Measurements from ENCODE around the gene MTCH1. TPM values are rescaled to one million over a fixed set of nuclear protein-coding genes. Genes with fewer than 3 reads are reported as not detected.

MTCH1 gene
- total and polyA plus RNA-seq, 2 donors from 2014 or later = 194 to 202 TPM

DNA sequence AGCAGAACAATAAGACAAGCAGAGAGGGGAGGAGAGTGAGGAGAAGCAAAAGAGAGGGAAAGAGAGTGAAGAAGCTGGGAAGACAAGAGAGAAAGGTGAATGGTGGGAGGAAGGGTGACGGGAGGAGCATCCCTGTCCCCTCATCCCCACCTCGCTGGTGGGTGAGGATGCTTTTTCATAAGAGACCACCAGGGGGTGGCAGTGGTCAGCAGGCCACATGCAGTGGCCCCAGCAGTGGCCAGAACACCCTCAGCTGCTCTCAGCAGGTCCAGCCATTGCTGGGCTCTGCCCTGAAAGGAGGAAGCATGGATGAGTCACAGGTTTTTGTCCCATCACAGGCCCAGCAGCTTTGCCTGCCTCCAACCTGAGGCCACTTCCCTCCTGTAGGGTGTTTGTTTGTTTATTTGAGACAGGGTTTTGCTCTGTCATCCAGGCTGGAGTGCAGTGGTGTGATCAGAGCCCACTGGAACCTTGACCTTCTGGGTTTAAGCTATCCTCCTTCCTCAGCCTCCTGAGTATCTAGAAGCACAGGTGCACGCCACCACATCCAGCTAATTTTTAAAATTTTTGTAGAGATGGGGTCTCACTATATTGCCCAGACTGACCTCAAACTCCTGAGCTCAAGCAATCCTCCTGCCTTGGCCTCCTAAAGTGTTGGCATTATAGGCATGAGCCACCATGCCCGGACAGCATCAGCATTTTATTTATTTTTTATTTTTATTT, 43.4 kb upstream of the MTCH1 start:
- intact Hi-C loops (cut with DNase I) = no loop called here
- DNase-seq = peak; percentile 44 to 88 (median 66)

DNA sequence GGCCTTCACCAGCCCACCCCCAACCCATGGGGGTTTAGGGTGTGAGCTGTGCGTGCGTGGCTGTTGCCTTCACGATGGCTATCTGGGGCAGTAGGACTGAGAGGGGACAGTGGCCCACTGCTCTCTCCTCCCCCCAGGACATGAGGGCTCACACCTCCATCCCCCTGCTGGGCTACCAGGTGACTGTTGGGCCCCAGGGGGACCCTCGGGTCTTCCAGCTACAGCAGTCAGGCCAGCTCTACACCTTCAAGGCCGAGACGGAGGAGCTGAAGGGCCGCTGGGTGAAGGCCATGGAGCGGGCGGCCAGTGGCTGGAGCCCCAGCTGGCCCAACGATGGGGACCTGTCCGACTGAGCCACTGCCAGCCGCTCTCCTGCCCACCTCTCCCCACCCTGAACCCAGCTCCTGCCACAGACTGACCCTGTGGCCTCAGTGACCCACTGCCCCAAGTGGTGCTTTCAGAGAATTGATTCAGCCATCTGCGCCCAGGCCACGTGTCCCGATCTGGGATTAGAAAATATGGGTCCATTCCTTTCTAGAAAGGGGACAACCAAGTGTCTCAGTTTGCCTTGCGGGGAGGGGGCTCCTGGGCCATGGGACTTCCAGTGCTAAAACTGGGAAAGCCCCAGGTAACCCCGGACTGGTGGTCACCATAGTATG, 41.9 kb upstream of the MTCH1 start:
- H3K9me3 ChIP-seq (ENCODE audit: control insufficient read depth in 2 of 3, insufficient read depth in 1 of 3, low read length in 3 of 3) = peaks cover 0 to 4% (median 0%) of the 10 kb centered on the region in 3 donors
- TF ChIP-seq, protein P1, sequence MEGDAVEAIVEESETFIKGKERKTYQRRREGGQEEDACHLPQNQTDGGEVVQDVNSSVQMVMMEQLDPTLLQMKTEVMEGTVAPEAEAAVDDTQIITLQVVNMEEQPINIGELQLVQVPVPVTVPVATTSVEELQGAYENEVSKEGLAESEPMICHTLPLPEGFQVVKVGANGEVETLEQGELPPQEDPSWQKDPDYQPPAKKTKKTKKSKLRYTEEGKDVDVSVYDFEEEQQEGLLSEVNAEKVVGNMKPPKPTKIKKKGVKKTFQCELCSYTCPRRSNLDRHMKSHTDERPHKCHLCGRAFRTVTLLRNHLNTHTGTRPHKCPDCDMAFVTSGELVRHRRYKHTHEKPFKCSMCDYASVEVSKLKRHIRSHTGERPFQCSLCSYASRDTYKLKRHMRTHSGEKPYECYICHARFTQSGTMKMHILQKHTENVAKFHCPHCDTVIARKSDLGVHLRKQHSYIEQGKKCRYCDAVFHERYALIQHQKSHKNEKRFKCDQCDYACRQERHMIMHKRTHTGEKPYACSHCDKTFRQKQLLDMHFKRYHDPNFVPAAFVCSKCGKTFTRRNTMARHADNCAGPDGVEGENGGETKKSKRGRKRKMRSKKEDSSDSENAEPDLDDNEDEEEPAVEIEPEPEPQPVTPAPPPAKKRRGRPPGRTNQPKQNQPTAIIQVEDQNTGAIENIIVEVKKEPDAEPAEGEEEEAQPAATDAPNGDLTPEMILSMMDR (IDR thresholded peaks at IDR 0.05; ENCODE audit: borderline replicate concordance, extremely low read depth, insufficient read depth) = no peak
- no peaks in the 10 kb centered on the region for H3K27me3 ChIP-seq (ENCODE audit: control insufficient read depth, insufficient read depth, low read length)
- no peak for FAIRE-seq
- H3K27ac ChIP-seq (ENCODE audit: low read depth in 2 of 2, low read length in 2 of 2) = no peak overlapping the region
- no peaks in the 10 kb centered on the region for H3K4me1 ChIP-seq (ENCODE audit: control insufficient read depth in 2 of 3, insufficient read depth in 2 of 3, low read depth in 1 of 3, low read length in 3 of 3)
- intact Hi-C loops (cut with DNase I) = no loop called here
- no peak overlapping the region for H3K9ac ChIP-seq (ENCODE audit: low read length in 3 of 3)
- H3K4me3 ChIP-seq (ENCODE audit: low read length in 3 of 3) = no peak overlapping the region
- H3K36me3 ChIP-seq (ENCODE audit: control insufficient read depth in 2 of 3, insufficient read depth in 3 of 3, low read length in 3 of 3) = no peaks in the 10 kb centered on the region
- DNase-seq = no peak

More for the DNA sequence above, 43.4 kb upstream of the MTCH1 start:
- FAIRE-seq = no peak
- TF ChIP-seq, protein P1 (IDR thresholded peaks at IDR 0.05; ENCODE audit: borderline replicate concordance, extremely low read depth, insufficient read depth) = peak; percentile 67
- H3K9ac ChIP-seq (ENCODE audit: low read length in 3 of 3) = no peak overlapping the region
- H3K36me3 ChIP-seq (ENCODE audit: control insufficient read depth in 2 of 3, insufficient read depth in 3 of 3, low read length in 3 of 3) = no peaks in the 10 kb centered on the region
- H3K9me3 ChIP-seq (ENCODE audit: control insufficient read depth in 2 of 3, insufficient read depth in 1 of 3, low read length in 3 of 3) = peaks cover 0 to 4% (median 0%) of the 10 kb centered on the region in 3 donors
- H3K27me3 ChIP-seq (ENCODE audit: control insufficient read depth, insufficient read depth, low read length) = no peaks in the 10 kb centered on the region
- H3K27ac ChIP-seq (ENCODE audit: low read depth in 2 of 2, low read length in 2 of 2) = no peak overlapping the region
- H3K4me3 ChIP-seq (ENCODE audit: low read length in 3 of 3) = no peak overlapping the region
- H3K4me1 ChIP-seq (ENCODE audit: control insufficient read depth in 2 of 3, insufficient read depth in 2 of 3, low read depth in 1 of 3, low read length in 3 of 3) = no peaks in the 10 kb centered on the region

DNA sequence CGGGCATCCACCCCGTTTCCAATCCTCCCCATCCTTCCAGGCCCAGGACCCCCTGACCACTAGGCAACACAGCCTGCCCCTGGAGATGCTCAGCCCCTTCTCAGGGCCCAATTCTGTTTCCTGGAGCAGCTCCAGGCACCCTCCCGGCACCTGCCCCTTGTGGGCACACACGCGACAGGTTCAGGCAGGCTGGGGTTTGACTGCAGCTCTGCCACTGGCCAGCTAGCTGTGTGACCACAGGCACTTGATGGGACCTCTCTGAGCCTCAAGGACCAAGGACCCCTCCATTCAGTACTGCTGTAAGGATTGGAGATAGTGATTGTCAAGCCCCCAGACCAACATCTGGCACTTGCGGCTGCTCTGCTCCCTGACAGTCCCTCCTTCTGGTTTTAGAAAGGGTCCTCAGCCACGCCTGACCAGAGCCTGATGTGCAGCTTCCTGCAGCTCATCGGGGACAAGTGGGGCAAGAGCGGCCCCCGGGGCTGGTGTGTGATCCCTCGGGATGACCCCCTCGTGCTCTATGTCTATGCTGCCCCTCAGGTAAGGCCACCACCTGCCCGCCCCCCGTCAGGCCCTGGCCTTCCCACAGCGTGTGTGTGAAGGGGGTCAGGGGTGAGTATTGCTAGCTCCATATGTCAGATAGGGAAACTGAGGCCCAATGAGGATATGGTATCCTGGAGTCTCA, 41.2 kb upstream of the MTCH1 start:
- FAIRE-seq (no peak), DNase-seq (no peak)
- H3K9ac ChIP-seq (ENCODE audit: low read length in 3 of 3) = no peak overlapping the region
- intact Hi-C loops (cut with DNase I) = no loop called here
- TF ChIP-seq, protein P1 (IDR thresholded peaks at IDR 0.05; ENCODE audit: borderline replicate concordance, extremely low read depth, insufficient read depth) = no peak
- H3K9me3 ChIP-seq (ENCODE audit: control insufficient read depth in 2 of 3, insufficient read depth in 1 of 3, low read length in 3 of 3) = peaks cover 0 to 4% (median 0%) of the 10 kb centered on the region in 3 donors
- H3K36me3 ChIP-seq (ENCODE audit: control insufficient read depth in 2 of 3, insufficient read depth in 3 of 3, low read length in 3 of 3) = no peaks in the 10 kb centered on the region
- no peaks in the 10 kb centered on the region for H3K27me3 ChIP-seq (ENCODE audit: control insufficient read depth, insufficient read depth, low read length)
- H3K4me1 ChIP-seq (ENCODE audit: control insufficient read depth in 2 of 3, insufficient read depth in 2 of 3, low read depth in 1 of 3, low read length in 3 of 3) = no peaks in the 10 kb centered on the region
- H3K4me3 ChIP-seq (ENCODE audit: low read length in 3 of 3) = no peak overlapping the region
- no peak overlapping the region for H3K27ac ChIP-seq (ENCODE audit: low read depth in 2 of 2, low read length in 2 of 2)
